HFF-Myc (cell line): Measurements from ENCODE around the gene PLSCR2.
"Not testable (repeated sequence)": the region's sequence is repeated elsewhere in the genome, so short reads cannot be mapped to it uniquely, and the experiment has no call there.

Experiments
- DNase-seq: peaks from one replicate; pipeline ENCODE4 v3.0.0-alpha.2; 2011; ENCODE audit warnings: low read depth; ENCODE audit errors: extremely low read depth
- H3K4me3 ChIP-seq: replicated peaks from 2 replicates; pipeline ENCODE4 v1.5.1; 2011; ENCODE audit warnings: low read depth, mild to moderate bottlenecking, control low read depth, low read length
- CTCF ChIP-seq: IDR thresholded peaks from 2 replicates; pipeline ENCODE4 v1.5.1; 2012; ENCODE audit warnings: mild to moderate bottlenecking, low read depth, low read length, control low read depth; ENCODE audit errors: missing control alignments

The PLSCR2 gene

GRCh38 chr3:146498002-146498736, 28.8 kb upstream of the PLSCR2 start:
- TF ChIP-seq CTCF = no peak
- no peak overlapping the region for H3K4me3 ChIP-seq

GRCh38 chr3:146497145-146497843, 27.9 kb upstream of the PLSCR2 start:
- H3K4me3 ChIP-seq, DNase-seq: not testable (repeated sequence)

More at GRCh38 chr3:146498002-146498736, 28.8 kb upstream of the PLSCR2 start:
- DNase-seq = no peak

- H3K4me3 ChIP-seq = no peak overlapping the region
- no peak for TF ChIP-seq CTCF
- no peak for DNase-seq
These were observed 27.4 kb upstream of the PLSCR2 start for GRCh38 chr3:146496726-146497125.

GRCh38 chr3:146496251-146496650, 26.9 kb upstream of the PLSCR2 start:
- no peak overlapping the region for H3K4me3 ChIP-seq
- no peak for DNase-seq
- no peak for TF ChIP-seq CTCF

GRCh38 chr3:146493761-146494160, 24.4 kb upstream of the PLSCR2 start:
- no peak for DNase-seq
- no peak for TF ChIP-seq CTCF
- H3K4me3 ChIP-seq = no peak overlapping the region

- TF ChIP-seq CTCF = no peak
- DNase-seq = no peak
- H3K4me3 ChIP-seq = no peak overlapping the region
These were observed 23.9 kb upstream of the PLSCR2 start for GRCh38 chr3:146493221-146493620.

GRCh38 chr3:146491303-146491702, 21.9 kb upstream of the PLSCR2 start:
- no peak for DNase-seq
- no peak for TF ChIP-seq CTCF
- no peak overlapping the region for H3K4me3 ChIP-seq
